GF-D8 (cell line): ENCODE measurements around the gene SIPA1L3.
"Not testable (repeated sequence)": the region's sequence is repeated elsewhere in the genome, so short reads cannot be mapped to it uniquely, and the experiment has no call there.

Experiments used
- DNase-seq: peaks from one replicate; lab custom pipeline; 2025; lab: John Stamatoyannopoulos, UW

Gene SIPA1L3

GRCh38 chr19:38023671-38024541 lies 116.9 kb downstream of the SIPA1L3 start:
- no peak for DNase-seq

- no peak for DNase-seq
These were observed 118.2 kb downstream of the SIPA1L3 start for GRCh38 chr19:38024992-38025908.

GRCh38 chr19:38025909-38026307 lies 118.9 kb downstream of the SIPA1L3 start:
- DNase-seq: no peak

- no peak for DNase-seq
These were observed 122.0 kb downstream of the SIPA1L3 start for GRCh38 chr19:38028913-38029510.

- DNase-seq: not testable (repeated sequence)
These were observed 123.0 kb downstream of the SIPA1L3 start for GRCh38 chr19:38030001-38030400.

DNA sequence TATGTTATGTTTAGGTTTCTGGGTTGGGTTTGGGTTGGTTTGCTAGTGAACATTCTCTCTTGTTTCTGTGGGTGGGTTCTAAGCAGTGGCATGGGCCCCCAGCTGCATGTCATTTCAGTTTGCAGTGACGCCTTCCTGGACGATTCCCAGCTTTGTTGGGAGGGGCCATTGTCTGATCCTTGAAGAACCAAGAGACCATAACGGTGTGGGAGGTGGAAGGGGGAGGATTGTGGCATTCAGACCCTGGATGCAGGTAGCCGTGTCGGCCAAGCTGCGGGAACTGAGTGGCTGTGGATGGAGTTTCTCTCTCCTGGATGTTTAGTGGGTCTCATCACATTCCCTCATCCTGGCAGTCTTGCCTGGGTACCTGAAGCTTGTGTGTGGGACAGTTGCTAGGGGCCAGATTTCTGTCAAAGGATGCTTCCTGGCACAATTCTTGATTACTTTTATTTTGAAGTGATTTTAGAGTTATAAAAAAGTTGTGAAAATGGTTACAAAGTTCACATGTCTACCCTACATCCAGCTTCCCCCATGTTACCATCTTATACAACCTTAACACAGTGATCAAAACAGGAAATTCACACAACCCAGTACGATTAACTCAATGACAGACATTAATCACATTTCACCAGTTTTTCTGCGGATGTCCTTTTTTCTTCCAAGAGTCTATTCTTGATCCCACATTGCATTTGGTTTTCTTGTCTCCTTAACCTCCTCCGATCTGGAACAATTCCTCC lies 123.8 kb downstream of the SIPA1L3 start:
- no peak for DNase-seq

GRCh38 chr19:38031423-38031770 lies 124.4 kb downstream of the SIPA1L3 start:
- no peak for DNase-seq

DNA sequence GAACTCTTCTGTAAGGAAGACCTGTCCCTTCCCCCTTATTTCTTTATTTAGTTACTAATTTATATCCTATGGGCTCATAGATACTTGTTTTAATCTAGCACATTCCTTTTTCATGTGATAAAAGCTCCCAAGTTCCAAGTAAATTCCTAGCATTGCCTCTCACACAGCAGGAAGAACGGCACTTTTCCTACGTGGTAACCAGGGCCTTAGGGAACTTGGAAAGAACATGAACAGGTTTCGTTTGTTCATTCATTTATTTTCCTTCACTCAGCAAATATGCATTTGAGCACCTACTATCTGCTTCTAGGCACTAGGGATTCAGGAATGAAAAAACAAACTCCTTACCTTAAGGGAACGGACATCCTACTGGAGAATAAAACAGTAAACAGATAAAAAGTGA lies 125.1 kb downstream of the SIPA1L3 start:
- DNase-seq: no peak

DNA sequence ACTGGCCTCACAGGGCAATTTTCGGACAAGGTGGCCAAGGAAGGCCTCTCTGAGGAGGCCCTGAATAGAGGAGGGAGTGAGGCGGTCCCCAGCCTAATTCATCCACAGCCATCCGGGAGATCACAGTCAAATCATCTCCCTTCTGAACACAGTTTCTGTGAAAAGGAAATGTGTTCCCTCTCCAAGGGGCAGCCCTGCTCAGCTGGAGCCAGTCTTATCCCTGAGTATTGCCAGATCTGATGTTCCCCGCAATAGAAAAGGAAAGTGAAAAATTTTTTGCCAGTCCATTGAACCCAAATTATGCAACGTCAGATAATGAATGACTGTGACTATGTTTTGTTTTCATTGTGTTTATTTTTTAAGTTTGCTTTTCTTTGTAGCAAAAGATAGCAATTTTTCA lies 125.9 kb downstream of the SIPA1L3 start:
- DNase-seq: no peak

- DNase-seq: no peak
These were observed 126.9 kb downstream of the SIPA1L3 start for GRCh38 chr19:38033658-38034491.

DNA sequence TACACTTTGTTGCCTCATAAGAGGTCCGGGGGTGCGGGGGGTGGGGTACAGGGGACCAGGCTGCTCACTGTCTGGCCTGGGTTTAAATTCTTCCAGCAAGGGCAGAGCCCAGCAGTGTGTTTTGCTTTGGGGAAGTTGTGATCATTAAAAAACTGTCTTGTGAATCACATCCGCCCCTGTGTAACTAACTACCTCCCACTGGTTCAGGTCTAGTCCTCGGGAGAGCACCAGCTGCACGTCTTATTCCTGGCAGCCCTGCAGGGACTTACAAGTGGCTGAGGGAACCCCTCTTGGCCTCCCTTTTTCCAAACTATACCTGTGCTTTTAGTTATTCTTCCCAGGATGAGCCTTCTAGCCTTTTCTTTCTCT lies 127.5 kb downstream of the SIPA1L3 start:
- no peak for DNase-seq

GRCh38 chr19:38035515-38036495 lies 128.8 kb downstream of the SIPA1L3 start:
- no peak for DNase-seq

- DNase-seq: no peak
These were observed 130.0 kb downstream of the SIPA1L3 start for GRCh38 chr19:38036707-38037611.

DNA sequence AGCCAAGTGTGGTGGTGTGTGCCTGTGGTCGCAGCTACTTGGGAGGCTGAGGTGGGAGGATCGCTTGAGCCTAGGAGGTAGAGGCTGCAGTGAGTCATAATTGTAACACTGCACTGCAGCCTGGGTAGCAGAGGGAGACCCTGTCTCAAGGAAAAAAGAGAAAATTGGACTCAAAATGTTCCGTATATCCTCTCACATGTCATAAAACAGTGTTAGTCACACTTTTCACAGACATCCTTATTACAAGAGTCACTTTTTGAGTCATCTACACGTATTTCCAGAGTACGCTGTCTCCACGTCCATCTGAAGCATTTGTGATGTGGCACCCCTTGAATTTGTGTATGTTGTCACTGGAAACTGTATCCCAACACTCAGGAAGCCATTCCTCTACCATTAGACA lies 133.0 kb downstream of the SIPA1L3 start:
- DNase-seq: no peak

GRCh38 chr19:38042132-38042531 lies 135.1 kb downstream of the SIPA1L3 start:
- DNase-seq: no peak

DNA sequence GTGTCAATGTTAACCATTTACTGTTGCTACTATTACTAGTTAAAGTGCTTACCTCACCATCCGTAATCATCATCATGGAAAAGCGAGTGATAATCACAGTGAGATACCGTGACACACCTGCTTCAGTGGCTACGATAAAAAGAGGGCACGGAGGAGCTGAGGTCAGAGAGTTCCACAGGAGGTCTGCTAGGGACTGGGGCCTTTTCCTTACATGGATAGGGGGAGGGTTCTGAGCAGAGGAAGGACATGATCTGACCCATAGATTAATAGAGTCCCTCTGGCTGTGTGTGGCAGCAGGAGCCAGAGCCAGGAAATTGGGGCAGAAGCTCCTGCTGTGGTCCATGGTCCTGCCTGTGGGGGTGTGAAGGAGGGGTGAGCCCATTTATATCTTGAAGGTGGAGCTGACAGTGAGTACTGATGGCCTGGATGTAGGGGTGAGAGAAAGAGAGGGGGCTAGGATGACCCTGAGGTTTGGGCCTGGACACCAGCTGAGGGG lies 136.7 kb downstream of the SIPA1L3 start:
- no peak for DNase-seq

DNA sequence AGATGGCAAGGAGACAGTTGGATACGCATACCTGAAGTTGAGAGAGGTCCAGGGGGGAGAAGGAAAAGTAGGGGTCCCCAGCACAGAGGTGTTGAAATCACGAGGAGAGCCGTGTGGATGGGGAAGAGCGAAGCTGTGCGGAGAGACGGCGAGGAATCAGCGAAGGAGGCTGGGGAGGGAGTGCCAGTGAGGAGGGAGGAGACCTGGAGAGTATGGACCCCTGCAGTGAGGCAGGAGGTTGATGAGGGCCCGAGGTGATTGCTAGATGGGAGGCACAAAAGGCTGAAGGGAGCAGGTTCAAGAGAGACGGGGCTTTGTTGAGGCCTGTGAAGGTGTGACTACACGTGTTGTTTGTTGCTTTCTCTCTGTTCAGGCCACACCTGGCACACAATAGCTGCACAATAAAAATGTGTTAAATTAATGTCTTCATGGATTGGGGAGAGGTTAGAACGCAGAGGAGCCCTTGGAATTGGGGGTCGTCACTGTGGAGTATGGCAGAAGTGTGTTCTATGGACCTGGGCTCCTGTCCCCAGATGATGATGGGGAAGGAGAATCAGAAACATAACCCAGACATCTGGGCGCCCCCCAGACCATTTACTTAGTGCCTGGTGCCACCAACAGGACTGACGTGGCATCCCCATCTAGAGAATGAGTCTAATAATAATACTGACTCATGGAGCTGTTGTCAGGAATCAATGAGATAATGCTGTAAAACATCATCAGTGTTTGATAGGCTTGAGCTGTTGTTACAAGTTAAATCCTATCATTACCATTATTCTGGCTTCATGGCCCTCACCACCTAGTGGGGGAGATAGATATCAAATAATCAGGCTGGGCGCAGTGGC lies 137.5 kb downstream of the SIPA1L3 start:
- no peak for DNase-seq
